HG03159 (cell line): ENCODE data around the gene CUTA.
"Not testable (repeated sequence)": the region's sequence is repeated elsewhere in the genome, so short reads cannot be mapped to it uniquely, and the experiment has no call there.

Source experiments
- ATAC-seq: cut with Tn5 transposase; IDR thresholded peaks from one replicate; pipeline ENCODE4 v1.9.1; 2021; ENCODE audit warnings: mild to moderate bottlenecking, moderate library complexity; ENCODE audit not compliant: unreplicated experiment

CUTA gene

GRCh38 chr6:33407132-33407718 lies 10.7 kb downstream of the CUTA start:
- ATAC-seq: no peak

- ATAC-seq: no peak
These were observed 11.8 kb downstream of the CUTA start for GRCh38 chr6:33406126-33406525.

- no peak for ATAC-seq
These were observed 12.4 kb downstream of the CUTA start for GRCh38 chr6:33405386-33405940.

GRCh38 chr6:33404884-33405283 lies 13.0 kb downstream of the CUTA start:
- ATAC-seq: no peak

- ATAC-seq: not testable (repeated sequence)
These were observed 18.0 kb downstream of the CUTA start for GRCh38 chr6:33399881-33400280.

- not testable (repeated sequence) for ATAC-seq
These were observed 19.3 kb downstream of the CUTA start for GRCh38 chr6:33398601-33399000.

GRCh38 chr6:33397541-33397940 lies 20.4 kb downstream of the CUTA start:
- ATAC-seq: no peak

- ATAC-seq: no peak
These were observed 24.9 kb downstream of the CUTA start for GRCh38 chr6:33392979-33393378.

- ATAC-seq: no peak
These were observed 25.3 kb downstream of the CUTA start for GRCh38 chr6:33392595-33392948.

GRCh38 chr6:33391922-33392594 lies 25.8 kb downstream of the CUTA start:
- no peak for ATAC-seq

- peak; percentile 86 for ATAC-seq
These were observed 26.5 kb downstream of the CUTA start, which contains the start of gene KIFC1 for GRCh38 chr6:33391278-33391921. KIFC1 (plus strand) TSS chr6:33391823; CDS start chr6:33391986, 163 bp downstream.

- ATAC-seq: peak; percentile 4
These were observed 27.1 kb downstream of the CUTA start for GRCh38 chr6:33390767-33391277.

- no peak for ATAC-seq
These were observed 27.7 kb downstream of the CUTA start for GRCh38 chr6:33390173-33390572.

- ATAC-seq: no peak
These were observed 33.3 kb downstream of the CUTA start for GRCh38 chr6:33384581-33385020.

GRCh38 chr6:33383427-33384185 lies 34.3 kb downstream of the CUTA start:
- ATAC-seq: no peak

- ATAC-seq: no peak
These were observed 37.5 kb downstream of the CUTA start for GRCh38 chr6:33380272-33380981.

GRCh38 chr6:33379184-33379583 lies 38.7 kb downstream of the CUTA start:
- ATAC-seq: not testable (repeated sequence)

- ATAC-seq: no peak
These were observed 40.7 kb downstream of the CUTA start for GRCh38 chr6:33377171-33377570.

GRCh38 chr6:33375143-33375671 lies 42.7 kb downstream of the CUTA start:
- ATAC-seq: no peak
